Activated CD8-positive, alpha-beta memory T cell treated with anti-CD3 and anti-CD28 coated beads, Interleukin-2, amount 50 U/mL, for 4 hours (primary cell): ENCODE measurements around the gene PYGL.
"Not testable (repeated sequence)": the region's sequence is repeated elsewhere in the genome, so short reads cannot be mapped to it uniquely, and the experiment has no call there.

Experiments
- DNase-seq: peaks from one replicate; pipeline ENCODE4 v3.0.0-alpha.2; 2020

PYGL gene

DNA sequence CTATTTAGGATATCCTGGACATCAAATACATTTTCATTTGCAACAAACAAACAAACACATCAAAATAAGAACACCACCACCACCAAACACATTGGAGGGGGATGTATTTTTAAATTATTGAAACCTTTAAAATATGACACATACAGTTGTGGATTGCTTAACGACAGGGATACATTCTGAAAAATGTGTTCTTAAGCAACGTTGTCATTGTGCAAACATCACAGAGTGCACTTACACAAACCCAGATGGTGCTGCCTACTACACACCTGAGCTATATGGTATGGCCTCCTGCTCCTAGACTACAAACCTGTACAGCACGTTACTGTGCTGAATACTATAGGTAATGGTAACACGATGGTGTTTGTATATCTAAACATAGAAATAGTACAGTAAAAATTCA lies 19.4 kb downstream of the PYGL start:
- no peak for DNase-seq

GRCh38 chr14:50924236-50924635 lies 20.0 kb downstream of the PYGL start:
- no peak for DNase-seq

GRCh38 chr14:50922803-50923202 lies 21.5 kb downstream of the PYGL start:
- DNase-seq, result no peak

- no peak for DNase-seq
Measured at GRCh38 chr14:50920482-50921230, 23.6 kb downstream of the PYGL start.

DNA sequence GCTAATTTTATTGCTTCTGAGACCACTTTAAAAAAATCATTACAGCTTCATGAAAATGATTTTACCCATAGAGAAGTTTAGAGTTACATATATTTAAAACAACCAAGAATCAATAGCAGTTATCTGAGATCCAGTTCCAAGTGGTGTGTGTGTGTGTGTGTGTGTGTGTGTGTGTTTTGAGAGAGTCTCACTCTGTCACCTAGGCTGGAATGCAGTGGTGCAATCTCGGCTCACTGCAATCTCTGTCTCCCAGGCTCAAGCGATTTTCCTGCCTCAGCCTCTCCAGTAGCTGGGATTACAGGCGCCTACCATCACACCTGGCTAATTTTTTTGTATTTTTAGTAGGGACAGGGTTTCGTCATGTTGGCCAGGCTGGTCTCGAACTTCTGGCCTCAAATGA lies 24.8 kb downstream of the PYGL start:
- not testable (repeated sequence) for DNase-seq

DNA sequence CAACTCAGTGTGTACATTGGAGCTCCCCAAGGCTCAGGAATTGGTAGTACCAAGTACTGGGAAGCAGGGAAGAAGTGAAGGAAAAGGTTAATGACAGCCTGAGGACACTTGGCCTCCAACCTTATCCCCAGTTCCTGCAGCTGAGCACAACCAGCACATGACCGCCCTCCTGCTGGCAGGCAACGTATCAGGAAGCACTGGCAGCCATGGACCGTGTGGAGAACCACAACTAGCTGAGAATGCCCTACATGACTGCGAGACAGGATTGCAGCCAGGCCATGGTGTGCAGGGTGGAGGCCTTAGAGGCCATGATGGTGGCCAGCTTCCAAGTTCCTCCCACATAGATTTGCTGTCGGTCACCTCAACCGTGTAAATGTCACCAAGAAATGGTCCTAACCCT lies 26.8 kb downstream of the PYGL start:
- no peak for DNase-seq

DNA sequence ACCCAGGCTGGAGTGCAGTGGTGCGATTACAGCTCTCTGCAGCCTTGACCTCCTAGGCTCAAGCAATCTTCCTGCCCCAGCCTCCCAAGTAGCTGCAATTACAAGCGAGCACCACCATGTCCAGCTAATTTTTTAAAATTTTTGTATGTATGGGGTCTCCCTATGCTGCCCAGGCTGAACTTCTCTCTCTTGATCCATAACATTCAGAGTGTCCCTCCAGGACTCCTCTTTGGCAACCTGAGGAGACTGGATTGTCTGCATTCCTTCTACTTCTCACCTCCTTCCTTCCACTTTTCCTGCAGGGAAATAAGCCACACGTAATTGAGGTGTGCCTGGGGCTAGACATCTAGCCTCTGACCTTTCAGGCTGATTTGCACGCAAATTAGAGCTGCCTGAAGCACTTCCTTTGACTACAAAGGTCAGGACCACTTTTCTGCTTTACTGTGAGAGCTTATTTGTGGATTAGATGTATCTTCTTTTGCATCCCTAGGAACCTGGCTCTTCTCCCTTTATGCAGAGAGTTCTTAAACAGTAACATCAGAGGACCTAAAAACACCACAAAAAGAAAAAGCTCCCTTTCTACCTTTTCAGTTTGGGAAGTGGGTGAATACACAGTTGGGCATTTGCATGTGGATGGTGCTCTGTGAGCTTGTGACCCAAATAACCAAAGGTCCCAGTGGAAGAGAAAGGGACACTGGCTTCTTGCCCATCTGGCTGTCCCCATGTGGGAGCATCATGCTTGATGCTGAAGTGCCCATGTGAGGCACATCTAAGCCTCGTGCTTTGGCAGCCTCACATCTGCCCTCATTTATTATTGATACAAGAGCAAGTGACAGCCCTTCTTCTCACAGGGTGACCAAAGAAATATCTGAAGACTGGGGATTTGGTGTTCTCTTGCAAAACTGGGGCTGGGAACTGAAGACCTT lies 33.5 kb downstream of the PYGL start:
- no peak for DNase-seq

DNA sequence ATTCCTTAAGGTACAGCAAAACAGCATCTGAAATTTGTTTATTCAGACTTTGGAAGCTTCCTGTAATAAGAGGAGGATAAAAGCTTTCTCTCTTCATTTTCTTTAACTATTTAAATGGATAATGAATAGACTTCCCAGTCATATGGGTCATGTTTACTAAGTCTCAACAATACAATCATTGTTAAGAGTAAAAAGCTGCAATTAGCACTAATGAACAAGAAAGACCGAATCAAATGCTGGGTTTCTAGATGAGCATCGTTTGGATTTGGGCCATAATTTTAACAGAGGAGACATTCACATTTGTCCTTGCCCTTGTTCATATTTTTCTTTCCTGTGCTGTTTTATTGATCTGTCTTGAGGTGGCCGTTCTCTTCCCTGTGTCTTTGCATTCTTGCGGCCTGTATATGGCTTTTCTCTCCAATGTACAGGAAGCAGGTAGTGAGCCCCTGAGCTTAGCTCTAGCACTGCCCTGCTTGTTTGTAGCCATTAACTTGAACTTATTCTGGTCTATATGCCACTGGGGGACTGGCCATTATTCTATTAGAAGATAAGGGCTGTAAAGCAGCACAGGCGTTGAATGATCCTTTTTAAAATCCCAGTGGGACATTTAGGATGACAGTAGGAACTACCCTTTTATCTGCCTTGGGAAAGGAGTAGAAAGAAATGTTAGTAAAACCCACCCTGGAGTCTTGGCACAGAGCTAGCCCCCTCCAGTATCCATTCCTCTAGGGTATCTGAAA lies 37.8 kb downstream of the PYGL start:
- DNase-seq, result no peak

- no peak for DNase-seq
Measured at GRCh38 chr14:50904719-50905118, 39.6 kb downstream of the PYGL start.

- no peak for DNase-seq
Measured at GRCh38 chr14:50901361-50901760, 42.9 kb downstream of the PYGL start.

GRCh38 chr14:50897658-50898175 lies 46.6 kb downstream of the PYGL start:
- DNase-seq, result no peak

DNA sequence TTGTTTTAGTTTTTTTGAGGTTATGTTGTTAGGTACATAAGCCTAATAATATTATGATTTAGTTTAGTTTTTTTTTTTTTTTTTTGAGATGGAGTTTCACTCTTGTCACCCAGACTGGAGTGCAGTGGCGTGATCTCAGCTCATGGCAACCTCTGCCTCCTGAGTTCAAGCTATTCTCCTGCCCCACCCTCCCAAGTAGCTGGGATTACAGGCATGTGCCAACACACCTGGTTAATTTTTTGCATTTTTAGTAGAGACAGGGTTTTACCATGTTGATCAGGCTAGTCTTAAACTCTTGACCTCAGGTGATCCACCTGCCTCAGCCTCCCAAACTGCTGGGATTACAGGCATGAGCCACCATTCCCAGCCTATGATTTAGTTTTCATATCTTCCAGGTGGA lies 47.3 kb downstream of the PYGL start:
- DNase-seq, result not testable (repeated sequence)

- DNase-seq, result not testable (repeated sequence)
Measured at GRCh38 chr14:50896421-50896820, 47.9 kb downstream of the PYGL start.

GRCh38 chr14:50892255-50892654 lies 52.0 kb downstream of the PYGL start:
- no peak for DNase-seq

- DNase-seq, result no peak
Measured at GRCh38 chr14:50887476-50887875, 56.8 kb downstream of the PYGL start.

DNA sequence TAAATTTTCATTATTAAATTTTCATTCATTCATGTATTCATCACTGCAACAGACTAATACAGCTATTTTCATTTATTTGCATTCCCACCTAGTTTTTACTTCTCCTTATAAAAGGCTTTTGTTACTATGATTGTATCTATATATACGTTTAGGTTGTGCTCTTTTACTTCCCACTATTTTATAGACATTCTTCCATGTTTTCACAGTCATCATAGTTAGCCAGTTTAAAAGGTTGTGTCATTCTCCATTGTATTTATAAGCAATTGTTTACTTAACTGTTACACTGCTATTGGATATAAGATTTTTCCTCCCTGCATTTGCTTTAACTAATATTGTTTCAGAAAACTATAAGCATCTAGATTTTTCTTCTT lies 60.5 kb downstream of the PYGL start:
- no peak for DNase-seq

DNA sequence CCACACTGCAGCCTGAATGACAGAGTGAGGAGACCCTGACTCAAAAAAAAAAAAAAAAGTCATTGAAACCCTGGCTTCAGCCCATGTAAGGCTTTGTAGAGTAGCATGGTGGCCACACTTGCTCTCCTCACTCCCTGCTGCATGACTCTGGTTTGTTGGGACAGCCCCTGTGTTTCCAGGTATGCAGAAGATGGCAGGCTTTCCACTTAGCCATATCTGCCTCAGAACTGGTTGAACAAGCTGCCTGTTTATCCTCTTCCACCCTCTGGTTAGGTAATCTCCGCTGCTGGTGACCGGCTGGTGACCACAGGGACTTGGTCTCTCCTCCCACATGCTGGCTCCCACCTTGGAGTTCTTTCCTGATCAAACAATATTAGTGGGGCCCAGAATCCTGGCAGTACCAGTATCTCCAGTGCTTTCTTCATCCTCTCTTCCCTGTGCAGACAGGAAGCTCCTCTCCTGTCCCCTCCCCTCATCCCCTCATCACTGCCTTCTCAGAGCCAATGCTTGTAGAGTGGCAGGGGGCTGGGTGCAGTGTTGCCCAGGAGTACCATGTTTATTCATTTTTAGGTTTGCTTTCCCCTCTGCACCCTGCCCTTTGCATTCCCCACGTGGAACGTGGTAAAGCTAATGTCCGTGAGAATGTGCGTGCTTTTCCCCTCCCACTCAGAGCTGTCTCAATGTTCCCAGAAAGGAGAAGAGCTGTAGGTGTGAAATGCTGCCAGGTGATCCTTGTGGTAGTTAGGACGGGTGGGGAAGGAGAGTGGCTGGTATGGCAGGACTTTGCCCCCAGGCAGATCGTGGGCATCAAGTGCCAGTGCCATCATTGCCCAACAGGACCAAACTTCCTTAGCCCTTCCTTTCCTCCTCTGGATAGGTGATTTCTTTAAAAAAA lies 61.1 kb downstream of the PYGL start:
- DNase-seq, result no peak

- peak; percentile 42 for DNase-seq
Measured at GRCh38 chr14:50875359-50876070, 68.8 kb downstream of the PYGL start.

- DNase-seq, result no peak
Measured at GRCh38 chr14:50874757-50875156, 69.5 kb downstream of the PYGL start.

DNA sequence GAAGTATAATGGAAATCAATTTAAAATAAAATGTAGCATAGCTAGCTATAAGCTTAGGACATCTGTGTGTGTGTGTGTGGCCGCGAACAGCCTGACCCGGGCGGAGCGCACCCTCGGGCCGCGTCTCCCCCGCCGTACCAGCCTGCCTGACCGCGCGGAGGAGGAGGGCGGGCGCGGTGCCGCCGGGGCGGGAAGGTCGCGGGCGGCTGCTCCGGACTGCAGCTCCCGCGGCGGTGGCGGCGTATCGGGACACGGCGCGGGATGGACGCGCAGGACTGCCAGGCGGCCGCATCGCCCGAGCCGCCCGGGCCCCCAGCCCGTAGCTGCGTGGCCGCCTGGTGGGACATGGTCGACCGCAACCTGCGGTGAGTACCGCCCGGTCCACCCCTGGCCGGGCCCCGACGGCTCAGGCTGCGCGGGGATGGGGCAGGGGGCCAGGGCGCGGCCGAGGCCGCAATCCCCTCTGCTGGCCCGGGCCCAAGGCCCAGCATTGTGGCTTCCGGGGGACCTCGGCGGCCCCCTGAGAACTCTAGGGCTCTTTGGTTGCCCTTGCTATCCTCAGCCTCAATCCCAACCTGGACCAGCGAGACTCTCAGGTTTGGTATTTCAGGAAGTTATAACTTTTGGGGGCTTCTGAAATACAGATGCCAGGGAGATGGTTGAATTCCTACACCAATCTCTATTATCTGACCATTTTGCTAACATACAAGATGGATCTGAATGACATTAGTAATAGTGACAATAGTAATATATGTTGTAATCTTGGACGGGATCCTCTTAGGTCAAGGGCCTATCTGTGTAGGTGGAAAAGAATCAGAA lies 72.2 kb downstream of the PYGL start, which contains the start of gene ABHD12B:
Gene ABHD12B (plus strand): TSS at position 140 of the 819 bp plus-strand sequence. CDS start 122 bp downstream, at position 262.
- DNase-seq, result no peak
